GM19328 (cell line): ENCODE data around the gene SLC17A7.

Source experiments
- ATAC-seq: cut with Tn5 transposase; IDR thresholded peaks from one replicate; pipeline ENCODE4 v1.9.1; 2021; ENCODE audit warnings: mild to moderate bottlenecking, moderate library complexity; ENCODE audit not compliant: unreplicated experiment

Gene SLC17A7

DNA sequence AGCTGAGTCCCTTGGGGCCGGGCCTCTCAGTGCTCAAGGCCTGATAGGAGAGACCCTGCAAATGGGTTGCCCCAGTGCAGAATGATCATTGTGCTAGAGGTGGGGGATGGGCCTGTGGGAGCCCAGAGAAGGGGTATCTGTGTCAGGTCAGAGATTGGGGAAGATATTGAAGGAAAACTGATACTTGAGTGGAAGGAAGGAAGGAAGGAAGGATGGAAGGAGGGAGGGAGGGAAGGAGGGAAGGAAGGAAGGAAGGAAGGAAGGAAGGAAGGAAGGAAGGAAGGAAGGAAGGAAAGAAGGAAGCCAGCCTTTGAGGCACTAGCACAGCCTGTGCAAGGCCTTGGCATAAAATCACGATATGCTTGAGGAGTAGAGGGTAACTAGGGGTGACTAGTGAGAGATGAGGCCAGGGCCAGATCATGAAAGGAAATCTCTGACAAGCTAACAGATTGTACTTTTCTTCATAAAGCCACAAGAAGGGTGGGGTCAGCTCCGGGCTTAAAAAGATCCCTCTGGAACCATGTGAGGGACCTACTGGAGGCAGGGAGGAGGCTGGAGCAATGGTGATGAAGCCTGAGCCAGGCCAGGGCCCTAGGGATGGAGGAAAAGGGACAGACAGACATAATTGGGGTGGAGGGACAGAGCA, 29.5 kb downstream of the SLC17A7 start:
- no peak for ATAC-seq

DNA sequence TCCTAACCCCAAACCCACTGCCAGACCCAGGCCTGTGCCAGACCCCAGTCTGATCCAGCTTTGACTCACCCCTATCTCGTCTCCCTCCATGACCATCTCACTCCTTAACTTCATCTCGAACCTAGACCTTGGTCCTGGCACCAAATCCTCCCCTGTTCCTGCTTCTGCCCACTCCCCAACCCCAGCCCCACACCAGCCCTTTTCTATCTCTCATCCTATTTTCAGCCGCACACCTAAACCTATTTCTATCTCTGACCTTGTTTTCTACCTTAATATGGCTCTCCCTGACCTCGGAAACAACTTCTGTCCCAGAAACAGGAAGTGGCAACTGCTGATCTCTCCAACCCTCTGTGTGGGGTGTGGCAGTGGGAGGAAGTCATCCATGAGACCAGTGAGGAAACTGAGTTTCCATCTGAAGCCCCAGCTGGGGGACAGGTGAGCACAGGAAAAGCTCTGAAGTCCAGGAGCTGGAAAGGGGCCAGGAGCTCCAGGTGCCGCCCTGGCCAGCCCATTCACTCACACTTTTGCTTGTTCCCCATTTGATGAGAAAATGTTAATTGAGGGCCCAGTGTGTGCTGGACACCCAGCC, 31.8 kb downstream of the SLC17A7 start:
- ATAC-seq: no peak

DNA sequence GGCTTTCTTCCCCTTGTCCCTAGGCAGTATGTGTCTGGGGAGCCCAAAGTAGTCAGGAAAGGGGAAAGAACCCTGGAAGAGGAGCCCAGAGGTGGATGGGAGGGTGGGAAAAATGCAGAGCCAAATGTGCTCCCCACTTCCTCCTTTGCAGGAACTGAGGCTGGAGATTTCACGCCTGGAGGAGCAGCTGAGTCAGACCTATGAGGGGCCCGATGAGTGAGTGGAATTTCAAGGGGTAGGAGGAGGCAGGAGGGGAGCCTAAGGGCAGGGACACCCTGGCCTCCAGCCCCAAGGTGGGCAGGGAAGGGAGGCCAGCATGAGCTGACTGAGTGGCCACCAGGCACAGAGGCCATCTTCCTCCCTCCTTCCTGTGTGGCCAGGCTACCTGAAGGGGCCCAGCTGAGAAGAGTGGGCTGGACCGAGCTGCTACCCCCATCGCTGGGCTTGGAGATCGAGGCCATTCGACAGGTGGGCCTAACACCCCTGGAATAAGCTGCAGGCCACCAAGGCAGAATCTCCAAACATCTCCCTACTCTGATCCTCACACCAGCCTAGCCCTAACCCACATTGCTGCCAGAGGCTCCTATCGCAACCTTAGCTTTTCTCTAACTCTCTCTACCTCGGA, 32.4 kb downstream of the SLC17A7 start:
- no peak for ATAC-seq

DNA sequence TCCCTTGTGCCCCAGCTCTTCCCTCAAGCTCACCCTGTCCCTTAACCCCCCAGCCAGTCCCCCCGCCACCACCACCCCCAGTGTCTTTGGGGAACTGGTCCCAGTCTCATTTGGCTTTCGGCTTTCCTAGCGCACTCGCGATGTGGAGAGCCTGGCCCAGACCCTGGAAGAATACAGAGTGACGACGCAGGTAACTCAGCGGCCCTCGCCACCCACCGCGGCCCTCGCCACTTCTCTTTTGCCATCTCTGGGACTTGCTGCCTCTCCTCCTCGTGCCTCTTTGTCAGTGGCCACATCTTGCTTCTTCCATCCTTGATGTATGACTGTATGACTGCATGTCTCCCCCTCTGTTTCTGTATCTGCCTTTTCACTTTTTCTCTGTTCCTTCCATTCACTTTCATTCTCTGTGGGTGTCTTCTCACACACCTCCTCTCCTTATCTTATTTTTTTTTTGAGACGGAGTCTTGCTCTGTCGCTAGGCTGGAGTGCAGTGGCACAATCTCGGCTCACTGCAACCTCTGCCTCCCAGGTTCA, 33.8 kb downstream of the SLC17A7 start:
- ATAC-seq: no peak

DNA sequence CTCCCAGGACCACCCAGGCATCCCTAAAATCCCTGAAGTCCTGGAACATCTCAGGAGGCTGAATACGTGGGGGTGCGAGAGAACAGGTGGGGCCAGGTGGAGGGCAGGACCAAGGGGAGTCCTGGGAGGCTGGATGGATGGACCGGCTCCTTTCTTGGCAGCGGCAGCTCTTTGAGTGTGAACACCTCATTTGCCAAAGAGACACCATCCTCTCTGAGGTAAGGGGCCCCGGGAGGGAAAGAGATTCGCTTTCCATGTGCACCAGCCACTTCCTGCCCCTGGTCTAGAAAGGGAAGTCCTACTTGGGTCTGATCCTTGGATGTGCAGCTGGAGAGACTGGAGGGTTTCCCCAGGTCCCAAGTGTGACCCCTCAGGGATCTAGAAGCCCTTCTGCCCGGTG, 34.2 kb downstream of the SLC17A7 start:
- no peak for ATAC-seq

DNA sequence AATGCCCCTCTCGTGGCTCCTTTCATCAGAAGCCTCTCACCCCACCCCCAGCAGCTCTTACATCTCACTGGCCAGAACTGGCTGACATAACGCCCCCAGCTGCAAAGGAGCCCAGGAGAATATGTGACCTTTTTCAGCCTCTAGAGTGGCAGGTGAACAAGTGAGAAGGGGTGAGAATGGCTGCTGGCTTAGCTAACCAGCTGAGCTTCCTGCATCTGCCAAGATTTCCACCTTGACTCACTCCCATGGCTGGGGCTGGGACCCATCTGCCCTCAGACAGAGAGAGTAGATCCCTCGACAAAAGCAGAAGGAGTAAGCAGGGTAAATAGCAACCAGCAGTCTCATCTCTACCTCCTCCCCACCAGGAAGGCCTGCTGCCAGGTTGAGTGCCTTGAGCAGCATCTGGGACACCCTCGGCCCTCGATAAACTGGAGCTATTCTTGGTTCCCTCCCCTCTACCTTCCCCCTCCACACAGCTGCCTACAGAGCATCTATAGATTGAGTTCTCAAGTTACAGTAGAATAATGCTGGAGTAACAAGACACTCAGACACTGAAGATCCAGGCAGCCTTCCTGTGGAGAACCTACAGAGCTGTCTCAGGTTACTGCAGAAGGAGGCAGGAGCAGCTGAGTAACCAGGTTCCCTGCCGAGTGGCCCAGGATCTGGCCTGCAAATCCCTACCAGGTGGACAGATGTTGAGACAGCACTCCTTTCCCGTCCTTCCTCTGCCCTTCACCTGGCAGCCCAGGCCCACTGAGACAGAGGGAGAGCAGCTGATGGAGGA, 37.7 kb downstream of the SLC17A7 start:
- ATAC-seq: no peak

DNA sequence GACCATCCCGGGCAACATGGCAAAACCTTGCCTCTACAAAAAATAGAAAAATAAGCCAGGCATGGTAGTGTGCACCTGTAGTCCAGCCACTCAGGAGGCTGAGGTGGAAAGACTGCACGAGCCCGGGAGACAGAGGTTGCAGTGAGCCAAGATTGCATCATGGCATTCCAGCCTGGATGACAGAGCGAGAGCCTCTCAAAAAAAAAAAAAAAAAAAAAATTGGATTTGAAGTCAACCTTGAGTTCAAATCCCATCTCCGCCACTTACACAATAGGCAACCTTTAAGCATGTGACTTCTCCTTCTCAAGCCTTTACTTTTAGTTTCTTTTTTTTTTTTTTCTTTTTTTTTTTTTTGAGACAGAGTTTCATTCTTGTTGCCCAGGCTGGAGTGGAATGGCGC, 41.3 kb downstream of the SLC17A7 start:
- ATAC-seq: no peak

DNA sequence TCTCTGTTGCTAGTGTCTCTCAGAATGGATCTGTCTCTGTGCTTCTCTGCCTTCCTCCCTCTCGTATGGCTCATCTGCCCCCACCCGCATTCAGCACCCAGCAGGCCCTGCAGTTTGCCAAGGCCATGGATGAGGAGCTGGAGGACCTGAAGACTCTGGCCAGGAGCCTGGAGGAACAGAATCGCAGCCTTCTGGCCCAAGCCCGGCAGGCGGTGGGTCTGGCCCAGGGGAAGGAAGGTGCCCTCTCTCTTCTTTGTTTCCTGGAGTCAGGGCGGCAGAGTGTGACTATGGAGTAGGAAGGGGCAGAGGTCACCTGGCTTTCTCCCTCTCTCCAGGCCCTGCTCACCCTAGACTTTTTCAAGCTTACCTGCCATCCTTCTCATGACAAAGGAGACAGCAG, 42.4 kb downstream of the SLC17A7 start:
- ATAC-seq: no peak

DNA sequence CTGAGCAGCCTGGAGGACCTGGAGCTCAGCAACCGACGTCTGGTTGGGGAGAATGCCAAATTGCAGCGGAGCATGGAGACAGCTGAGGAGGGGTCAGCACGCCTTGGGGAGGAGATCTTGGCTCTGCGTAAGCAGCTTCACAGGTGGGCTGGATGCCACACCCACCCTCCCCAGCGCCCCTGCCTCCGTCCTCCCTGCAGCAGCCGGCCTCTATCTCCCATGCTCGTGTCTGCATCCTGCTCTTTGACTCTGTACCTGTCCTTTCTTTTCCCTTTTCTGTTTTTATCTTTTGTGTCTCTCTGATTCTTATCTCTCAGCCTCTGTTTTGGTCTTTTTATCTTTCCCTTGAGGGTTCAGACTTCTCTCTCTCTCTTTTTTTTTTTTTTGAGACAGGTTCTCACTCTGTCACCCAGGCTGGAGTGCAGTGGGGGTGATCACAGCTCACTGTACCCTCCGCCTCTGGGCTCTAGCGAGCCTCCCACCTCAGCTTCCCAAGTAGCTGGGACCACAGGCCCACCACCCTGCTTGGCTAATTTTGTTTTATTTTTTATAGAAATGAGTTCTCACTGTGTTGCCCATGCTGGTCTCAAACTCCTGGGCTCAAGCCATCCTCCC, 43.2 kb downstream of the SLC17A7 start:
- ATAC-seq: no peak

DNA sequence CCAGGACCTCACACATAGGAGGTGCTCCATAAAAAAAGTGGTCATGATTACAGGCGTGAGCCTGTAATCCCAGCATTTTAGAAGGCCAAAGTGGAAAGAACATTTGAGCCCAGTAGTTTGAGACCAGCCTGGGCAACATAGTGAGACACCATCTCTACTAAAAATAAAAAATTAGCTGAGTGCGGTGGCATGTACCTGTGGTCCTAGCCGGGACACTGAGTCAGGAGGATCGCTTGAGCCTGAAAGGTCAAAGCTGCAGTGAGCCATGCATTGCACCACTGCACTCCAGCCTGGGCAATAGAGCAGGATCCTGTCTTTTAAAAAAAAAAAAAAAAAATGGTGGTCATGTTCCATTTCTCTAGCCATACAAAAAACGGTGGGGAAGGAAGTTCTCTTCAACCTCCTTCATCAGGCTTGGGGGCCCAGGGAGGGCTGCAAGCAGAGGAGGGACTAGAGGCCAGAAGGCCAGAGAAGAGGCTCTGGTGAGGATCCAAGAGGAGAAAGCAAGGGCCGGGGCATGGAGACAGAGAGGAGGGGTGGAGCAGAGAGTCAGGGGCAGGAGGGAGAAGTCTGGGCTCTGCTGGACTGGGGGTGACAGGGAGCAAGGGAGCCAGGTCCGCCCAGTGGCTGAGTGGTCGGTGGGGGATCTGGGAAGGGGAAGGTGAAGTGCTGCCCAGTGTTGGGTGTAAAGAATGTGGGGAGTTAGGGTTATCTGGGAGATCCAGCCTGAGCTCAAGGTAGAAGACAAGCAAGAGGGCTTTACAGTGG, 44.4 kb downstream of the SLC17A7 start:
- no peak for ATAC-seq

DNA sequence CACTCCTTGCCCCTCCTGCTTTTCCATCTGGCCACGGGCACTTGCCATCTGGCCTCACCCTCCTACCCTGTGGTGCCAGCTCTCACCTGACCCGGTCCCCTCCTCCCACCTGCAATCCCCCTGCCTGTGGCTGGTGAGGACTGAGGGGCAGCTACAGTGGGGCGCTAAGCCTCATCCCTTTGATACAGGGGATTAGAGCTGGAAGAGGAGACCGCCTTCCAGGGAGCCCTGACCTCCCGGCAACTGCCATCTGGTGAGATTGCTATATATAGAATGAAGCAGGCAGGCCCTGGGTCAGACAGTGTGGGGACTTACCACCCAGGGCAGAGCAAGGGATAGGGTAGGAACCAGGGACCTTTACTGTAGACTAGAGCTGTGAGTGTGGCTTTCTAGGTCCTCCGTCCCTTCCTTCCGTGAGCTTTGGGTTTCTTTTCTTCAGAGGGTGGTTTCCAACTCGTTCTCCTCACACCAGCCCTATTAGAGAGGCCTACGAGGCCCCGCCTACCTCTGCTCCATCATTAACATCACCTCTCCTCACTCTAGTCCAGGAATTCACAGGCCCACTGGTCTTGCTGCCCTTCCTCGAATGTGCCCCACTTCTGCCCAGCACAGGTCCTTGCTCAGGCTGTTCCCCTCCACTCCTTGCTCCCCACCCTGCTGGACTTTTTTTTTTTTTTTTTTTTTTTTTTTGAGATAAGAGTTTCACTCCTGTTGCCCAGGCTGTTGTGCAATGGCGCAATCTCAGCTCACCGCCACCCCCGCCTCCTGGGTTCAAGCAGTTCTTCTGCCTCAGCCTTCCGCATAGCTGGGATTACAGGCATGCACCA, 45.5 kb downstream of the SLC17A7 start:
- no peak for ATAC-seq

DNA sequence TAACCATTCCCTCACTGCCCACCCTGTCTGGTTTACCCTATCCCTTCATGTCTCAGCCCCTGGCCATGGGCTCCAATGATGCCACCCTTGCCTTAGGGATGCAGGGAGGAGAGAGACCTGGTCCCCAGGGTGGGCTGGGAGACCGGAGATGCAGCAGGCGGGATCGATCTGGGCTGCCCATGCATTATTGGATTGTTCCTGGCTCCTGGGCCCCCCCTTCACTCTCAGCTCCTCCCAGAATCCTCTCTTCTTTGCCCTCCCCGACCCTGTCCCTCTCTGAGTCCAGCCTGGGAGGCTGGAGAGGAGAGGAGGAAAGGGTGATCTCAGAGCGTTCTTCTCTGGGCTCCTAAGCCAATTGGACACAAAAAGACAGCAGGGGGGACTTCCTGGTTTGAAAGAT, 47.4 kb downstream of the SLC17A7 start:
- ATAC-seq: no peak

DNA sequence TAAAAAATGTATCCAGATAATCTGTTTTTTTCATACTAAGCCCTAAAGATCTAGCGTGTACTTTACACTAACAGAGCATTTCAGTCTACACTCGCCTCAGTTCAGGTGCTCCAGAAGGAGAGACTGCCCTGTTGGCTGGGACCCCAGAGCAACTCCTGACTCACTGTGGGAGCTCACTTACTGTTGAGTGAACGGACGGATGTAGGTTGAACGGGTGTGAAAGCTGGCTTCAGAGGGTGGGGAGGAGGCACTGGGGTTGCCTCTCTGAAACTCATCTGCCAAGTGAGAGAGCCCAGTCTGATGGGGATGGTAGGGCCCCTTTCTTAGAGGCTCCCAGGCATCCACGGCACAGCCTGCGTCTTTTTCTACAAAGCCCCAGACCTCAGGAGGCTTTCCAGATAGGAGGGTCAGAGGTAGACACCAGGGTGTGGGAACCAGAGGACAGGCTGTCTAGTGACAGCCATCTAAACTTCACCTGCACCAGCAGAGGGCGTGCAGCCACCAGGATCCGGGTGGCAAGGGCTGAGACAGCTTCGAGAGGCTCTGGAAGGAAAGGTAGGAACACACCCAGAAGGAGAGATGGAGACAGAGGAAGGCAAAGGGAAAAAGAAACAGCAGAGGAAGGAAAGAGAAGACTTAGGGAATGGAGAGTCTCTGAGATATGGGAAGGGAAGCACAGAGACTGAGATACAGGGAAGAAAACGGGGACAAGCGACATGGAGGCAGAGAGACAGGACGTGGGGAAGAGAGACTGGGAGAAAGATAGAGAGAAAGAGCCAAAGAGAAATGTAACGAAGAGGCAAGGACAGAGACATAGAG, 49.5 kb downstream of the SLC17A7 start:
- no peak for ATAC-seq

DNA sequence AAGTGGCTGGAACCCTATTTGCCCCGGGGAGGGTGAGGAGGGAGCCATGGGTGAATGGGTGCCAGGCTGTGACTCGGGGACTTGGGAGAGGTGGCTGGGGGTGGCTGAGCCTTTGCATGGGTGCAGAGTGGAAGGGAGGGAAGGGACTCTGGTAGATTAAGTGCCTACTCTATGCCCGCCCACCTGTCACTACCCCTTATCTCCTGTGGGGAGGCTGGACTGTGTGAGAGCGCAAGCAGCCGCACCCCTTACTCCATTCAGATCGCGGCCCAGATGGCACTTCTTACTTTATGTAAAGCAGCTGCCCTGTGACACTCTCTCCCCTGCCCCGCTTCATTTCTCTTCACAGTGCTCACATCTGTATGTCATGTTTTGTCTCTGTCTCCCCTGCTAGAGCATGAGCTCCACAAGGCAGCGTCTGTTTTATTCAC, 50.4 kb downstream of the SLC17A7 start:
- no peak for ATAC-seq

DNA sequence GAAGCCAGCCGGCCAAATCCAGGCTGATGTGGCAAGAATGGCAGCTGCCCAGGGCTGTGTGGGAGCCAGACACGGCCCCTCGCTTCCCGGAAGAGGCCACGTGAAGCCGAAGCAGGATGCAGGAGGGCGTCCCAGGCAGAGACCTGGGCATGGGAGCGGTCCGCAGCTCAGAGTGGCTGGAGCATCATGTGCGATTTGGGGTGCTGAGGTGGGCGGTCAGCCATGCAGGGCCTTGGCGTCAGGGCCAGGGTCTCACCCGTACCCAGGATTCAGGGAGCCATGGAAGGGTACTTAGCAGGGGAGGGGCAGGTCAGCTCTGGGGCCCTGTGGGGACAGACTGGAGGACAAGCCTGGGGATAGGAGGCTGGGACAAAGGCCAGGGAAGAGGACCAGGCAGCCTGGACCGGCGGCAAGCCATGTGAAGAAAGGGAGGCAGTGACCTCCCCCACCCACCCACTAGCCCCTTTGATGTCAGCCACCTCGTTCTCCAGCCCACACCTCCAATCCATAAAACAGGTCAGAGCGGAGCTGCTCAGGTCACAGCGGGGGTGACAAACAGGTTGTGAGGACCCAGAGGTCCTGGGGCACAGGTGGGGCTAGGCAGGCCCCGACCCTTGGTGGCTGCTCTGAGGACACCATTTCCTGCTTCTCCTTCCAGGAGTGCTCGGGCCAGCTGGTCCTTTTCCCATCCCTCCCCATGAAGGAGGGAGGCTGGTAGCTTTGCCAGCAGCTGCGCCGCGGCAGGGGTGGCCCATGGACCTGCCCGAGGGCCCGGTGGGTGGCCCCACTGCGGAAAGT, 51.0 kb downstream of the SLC17A7 start:
- ATAC-seq: no peak

DNA sequence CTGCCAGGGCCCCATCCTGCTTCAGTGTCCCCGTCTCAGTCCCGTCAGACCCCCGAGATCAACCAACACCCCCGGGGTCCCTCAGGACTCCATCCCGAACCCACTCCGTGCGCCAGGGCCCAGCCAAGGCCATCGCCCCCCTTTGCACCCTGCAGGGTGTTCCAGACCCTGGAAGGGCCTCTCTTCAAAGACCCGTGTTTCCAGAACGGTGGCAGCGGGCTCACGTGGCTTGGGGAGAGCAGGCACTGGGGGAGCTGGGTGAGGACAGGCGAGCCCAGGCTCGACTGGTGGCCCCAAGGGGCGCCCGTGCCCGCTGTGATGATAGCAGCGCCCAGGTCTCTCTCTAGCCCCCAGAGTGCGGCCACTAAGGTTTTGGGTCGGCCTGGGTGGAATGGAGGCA, 51.9 kb downstream of the SLC17A7 start:
- no peak for ATAC-seq

DNA sequence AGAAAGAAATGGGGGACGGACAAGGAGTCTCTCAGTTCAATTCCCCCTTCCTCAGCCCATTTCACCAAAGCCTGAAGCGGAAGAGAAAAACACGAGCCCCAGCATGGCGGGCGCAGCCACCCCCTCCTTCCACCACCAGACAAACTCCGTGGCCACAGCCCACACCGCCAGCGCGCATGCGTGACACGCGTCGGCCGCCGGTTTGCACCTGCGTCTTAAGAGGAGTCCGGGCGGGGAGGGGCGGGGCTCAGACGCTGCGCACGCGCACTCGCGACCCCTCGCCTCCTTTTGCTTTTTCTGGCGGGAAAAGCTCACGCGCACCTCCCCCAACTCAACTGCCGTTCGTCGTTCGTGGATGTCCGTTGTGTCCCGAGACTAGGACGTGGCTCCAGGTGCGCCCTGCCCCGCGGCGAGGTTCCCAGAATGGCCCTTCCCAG, 53.4 kb downstream of the SLC17A7 start, which contains the start of gene KASH5:
Gene KASH5, plus strand, starts transcription at position 314 of the 437 bp plus-strand sequence. CDS start 2,635 bp downstream, outside the sequence.
- no peak for ATAC-seq

DNA sequence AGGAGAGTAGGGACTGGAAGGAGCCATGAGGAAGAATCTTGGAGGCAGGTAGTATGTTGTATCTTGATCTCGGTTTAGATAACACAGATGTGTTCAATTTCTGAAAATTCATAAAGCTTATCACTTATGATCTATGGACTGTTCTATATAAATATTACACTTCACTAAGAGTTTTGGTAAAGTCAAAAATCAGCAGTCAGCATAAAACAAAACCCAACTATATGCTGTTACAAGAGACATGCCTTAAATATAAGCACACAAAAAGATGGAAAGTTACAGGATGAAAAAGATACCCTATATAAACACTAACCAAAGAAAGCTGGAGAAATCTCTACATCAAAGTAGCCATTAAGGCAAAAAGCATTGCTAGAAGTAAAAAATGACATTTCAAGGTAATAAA, 57.7 kb downstream of the SLC17A7 start:
- ATAC-seq: no peak
